GM12878 (cell line): ENCODE results near the gene STEAP3. TPM values are rescaled to one million over a fixed set of nuclear protein-coding genes. Genes with fewer than 3 reads are reported as not detected.

Experiments used
- CBX3 ChIP-seq: fragments of 200-600 bp; sonication (generic); IDR thresholded peaks from 2 replicates; pipeline ENCODE4 v1.6.1; 2016; ENCODE audit warnings: low read depth, borderline replicate concordance
- CEBPZ ChIP-seq: fragments of 150-350 bp; IDR thresholded peaks from 2 replicates; pipeline ENCODE4 v1.6.1; 2016; ENCODE audit warnings: low read depth, low read length
- E4F1 ChIP-seq: fragments of 450-650 bp; IDR thresholded peaks from 2 replicates; pipeline ENCODE4 v1.6.1; 2018; ENCODE audit warnings: borderline replicate concordance, mild to moderate bottlenecking; ENCODE audit not compliant: partially characterized antibody
- HDGF ChIP-seq: fragments of 450-650 bp; IDR thresholded peaks from 2 replicates; pipeline ENCODE4 v1.6.1; 2016; ENCODE audit warnings: antibody characterized with exemption
- HSF1 ChIP-seq: fragments of 150-350 bp; IDR thresholded peaks from 2 replicates; pipeline ENCODE4 v1.6.1; 2014; ENCODE audit warnings: mild to moderate bottlenecking, low read depth, low read length
- IKZF2 ChIP-seq, 2 experiments: fragments of 450-650 bp; IDR thresholded peaks; 2 replicates each; pipeline ENCODE4 v1.6.1; 2017; ENCODE audit warnings: mild to moderate bottlenecking in 2 of 2, moderate library complexity in 2 of 2
- RBBP5 ChIP-seq: fragments of 200-600 bp; sonication (generic); conservative IDR thresholded peaks from 2 replicates; pipeline ENCODE4 v1.6.1; 2016
- SMAD1 ChIP-seq: fragments of 450-650 bp; IDR thresholded peaks from 2 replicates; pipeline ENCODE4 v1.6.1; 2018; ENCODE audit warnings: mild to moderate bottlenecking, low read depth; ENCODE audit not compliant: partially characterized antibody
- TBL1XR1 ChIP-seq: IDR thresholded peaks from 2 replicates; pipeline ENCODE4 v1.6.1; 2012; ENCODE audit warnings: low read depth, low read length, improper control_type of control experiment
- ZBTB40 ChIP-seq: fragments of 450-650 bp; IDR thresholded peaks from 2 replicates; pipeline ENCODE4 v1.6.1; 2016; ENCODE audit warnings: mild to moderate bottlenecking, moderate library complexity, borderline replicate concordance
- polyA plus RNA-seq, 11 experiments: library from polyadenylated mRNA; depleted of rRNA in 4 of 11; unstranded in 6 of 11; stranded (reverse) in 5 of 11; fragments of >200 nt; fragmentation: Nextera tagmentation in 4 of 11; fragmentation: Illumina TruSeq in 1 of 11; extraction: Ambion mirVana in 4 of 11; extraction: Trizol in 1 of 11; gene quantifications; 1 replicate in 1 of 11; 2 replicates in 10 of 11; pipeline versions ENCODE4 v1.2.1 to v1.2.3, GENCODE V29; 2011 to 2016; ENCODE audit warnings: inconsistent platforms in 2 of 11, missing spikeins in 2 of 11, low read depth in 1 of 11
- total RNA-seq, 4 experiments: library from RNA; depleted of rRNA in 3 of 4; stranded (reverse); fragments of >200 nt in 3 of 4; fragmentation: Illumina TruSeq in 1 of 4; extraction: Trizol in 1 of 4; gene quantifications; 2 replicates each; pipeline versions ENCODE4 v1.2.1 to v1.2.3, GENCODE V29; 2013 to 2021
- TF ChIP-seq, protein P1 (sequence below): IDR thresholded peaks from 2 replicates; pipeline ENCODE4 v1.6.1; 2012; ENCODE audit warnings: low read depth, low read length, improper control_type of control experiment

Gene STEAP3
- total and polyA plus RNA-seq, 10 of the 15 experiments (the other 5 are each of a cell fraction or from before 2014, with no cell fraction given), result 0.42 to 8.3 (median 4.8) TPM

DNA sequence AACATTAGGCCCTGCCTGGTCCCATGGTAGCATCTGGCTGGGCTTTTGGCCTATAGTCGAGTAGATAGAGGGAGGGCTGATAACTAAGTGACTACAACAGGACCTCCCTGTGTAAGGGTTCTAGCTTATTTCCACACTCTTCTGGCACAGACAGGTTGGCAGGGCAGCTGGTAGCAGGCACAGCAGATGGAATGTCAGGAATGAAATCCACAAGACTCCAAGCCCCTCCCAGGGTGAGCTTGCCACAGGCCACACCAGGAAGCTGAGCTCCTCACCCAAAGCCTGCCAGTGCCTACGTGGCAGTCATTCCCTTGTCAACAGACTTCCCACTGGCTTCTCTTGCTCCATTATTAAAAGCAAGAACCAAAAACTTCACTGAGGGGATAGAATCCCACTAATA, 44.4 kb upstream of the STEAP3 start (continued):
- TF ChIP-seq CEBPZ (no peak), TBL1XR1 (no peak), E4F1 (no peak), RBBP5 (no peak), ZBTB40 (no peak), HSF1 (no peak), IKZF2 (IDR thresholded peaks at IDR 0.05) (no peak), CBX3 (no peak), SMAD1 (no peak), HDGF (no peak)
- TF ChIP-seq, protein P1, sequence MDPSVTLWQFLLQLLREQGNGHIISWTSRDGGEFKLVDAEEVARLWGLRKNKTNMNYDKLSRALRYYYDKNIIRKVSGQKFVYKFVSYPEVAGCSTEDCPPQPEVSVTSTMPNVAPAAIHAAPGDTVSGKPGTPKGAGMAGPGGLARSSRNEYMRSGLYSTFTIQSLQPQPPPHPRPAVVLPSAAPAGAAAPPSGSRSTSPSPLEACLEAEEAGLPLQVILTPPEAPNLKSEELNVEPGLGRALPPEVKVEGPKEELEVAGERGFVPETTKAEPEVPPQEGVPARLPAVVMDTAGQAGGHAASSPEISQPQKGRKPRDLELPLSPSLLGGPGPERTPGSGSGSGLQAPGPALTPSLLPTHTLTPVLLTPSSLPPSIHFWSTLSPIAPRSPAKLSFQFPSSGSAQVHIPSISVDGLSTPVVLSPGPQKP, result no peak
